Stimulated activated CD4-positive, alpha-beta T cell treated with anti-CD3 and anti-CD28 coated beads, TNF-alpha, amount 100 ng/mL, for 24 hours (primary cell): ENCODE measurements around the gene PPY.
"Not testable (repeated sequence)": the region's sequence is repeated elsewhere in the genome, so short reads cannot be mapped to it uniquely, and the experiment has no call there.

Experiments used
- DNase-seq, 3 experiments: peaks; one replicate each; pipeline ENCODE4 v3.0.0-alpha.2; 2020; ENCODE audit warnings: low read depth in 3 of 3

The PPY gene

DNA sequence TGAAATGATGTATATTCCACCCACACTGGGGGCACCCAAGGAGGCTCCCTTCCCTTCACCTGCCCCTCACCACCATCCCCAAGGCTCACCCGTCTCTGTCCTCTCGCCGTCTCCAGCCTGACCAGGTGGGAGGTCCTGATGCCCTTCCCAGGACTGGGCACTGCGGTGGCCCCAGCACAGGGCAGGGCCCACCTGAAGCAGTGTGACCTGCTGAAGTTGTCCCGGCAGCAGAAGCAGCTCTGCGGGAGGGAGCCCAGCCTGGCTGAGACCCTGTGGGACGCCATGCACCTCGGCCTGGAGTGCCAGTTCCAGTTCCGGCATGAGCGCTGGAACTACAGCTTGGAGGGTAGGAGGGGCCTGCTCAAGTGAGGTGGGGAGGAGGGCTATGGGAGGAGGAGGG, 9.9 kb downstream of the PPY start:
- DNase-seq, result no peak

- DNase-seq, result no peak
These were observed 11.2 kb downstream of the PPY start for GRCh38 chr17:43931062-43931571.

GRCh38 chr17:43928609-43929008, 13.7 kb downstream of the PPY start:
- no peak for DNase-seq

- DNase-seq, result not testable (repeated sequence)
These were observed 14.3 kb downstream of the PPY start for GRCh38 chr17:43927929-43928328.

DNA sequence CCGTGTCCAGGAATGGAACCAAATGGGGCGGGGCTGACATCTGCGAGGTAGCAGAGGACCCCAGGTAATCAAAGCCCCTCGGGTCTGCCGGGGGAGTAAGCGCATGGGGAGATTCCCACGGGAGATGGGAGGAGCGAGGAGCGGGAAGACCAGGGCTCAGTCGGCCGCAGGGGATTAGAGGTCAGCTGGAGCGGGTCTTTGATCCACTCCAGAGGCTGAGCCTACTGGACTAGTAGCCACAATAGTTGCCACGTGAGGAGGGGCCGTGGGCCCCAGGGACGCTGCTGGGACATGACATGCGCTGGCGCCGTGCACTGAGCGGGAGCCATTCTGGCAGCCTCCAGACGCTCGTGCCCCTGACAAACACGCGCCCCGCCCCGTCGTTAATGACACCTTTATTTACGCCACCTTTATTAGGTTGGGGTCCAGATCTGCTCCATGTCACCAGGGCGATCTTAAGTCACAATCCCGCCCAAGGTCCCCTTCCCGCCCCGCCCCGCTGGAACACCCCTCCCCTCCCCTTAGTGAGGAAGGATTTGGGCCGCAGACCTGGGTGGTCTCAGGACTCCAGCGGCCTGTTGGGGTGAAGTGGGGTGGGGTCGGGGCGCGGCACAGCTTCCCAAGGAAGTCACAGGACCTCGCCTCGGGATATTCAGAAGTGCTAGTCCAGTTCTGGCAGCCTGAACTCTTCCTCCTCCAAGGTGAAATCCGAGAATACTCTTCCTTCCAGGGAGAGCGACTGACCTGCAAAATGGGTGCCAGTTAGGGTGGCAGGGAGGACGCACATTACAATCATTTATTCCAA, 15.0 kb downstream of the PPY start:
- no peak for DNase-seq

DNA sequence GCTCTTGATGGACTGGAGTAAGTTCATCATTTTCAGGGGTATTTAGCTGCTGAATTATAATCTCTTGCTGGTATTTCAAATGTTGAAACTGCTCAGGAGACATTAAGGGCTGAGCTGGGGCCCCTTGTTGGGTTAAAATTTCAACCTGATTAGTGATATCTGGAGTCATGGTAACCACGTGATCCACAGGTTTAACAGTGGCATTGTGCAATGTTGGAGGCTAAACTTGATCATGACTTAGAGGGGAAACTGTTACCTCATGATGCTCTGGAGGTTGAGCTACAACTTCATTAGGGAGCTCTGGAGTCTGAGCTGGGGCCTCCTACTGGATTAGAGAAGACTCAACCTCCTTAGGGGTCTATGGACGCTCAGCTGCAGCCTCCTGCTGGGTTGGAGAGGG, 17.7 kb downstream of the PPY start:
- DNase-seq, result no peak

- no peak for DNase-seq
These were observed 21.7 kb downstream of the PPY start for GRCh38 chr17:43920500-43921095.

DNA sequence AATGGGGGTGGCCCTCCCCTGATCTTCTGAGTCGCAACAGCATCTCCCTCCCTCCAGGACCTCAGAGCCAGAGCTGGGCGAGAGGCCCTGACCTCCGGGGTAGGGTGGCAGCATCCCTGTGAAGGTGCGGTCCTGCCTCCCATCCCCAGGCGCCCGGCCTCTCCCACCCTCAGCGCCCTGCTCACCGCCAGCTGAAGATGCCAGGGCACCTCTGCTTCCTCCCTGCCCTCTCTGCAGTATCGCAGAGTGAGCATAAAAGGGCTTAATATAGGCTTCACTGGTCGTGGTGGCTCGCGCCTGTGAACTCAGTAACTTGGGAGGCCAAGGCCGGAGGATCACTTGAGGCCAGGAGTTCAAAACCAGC, 24.3 kb downstream of the PPY start:
- DNase-seq, result no peak

DNA sequence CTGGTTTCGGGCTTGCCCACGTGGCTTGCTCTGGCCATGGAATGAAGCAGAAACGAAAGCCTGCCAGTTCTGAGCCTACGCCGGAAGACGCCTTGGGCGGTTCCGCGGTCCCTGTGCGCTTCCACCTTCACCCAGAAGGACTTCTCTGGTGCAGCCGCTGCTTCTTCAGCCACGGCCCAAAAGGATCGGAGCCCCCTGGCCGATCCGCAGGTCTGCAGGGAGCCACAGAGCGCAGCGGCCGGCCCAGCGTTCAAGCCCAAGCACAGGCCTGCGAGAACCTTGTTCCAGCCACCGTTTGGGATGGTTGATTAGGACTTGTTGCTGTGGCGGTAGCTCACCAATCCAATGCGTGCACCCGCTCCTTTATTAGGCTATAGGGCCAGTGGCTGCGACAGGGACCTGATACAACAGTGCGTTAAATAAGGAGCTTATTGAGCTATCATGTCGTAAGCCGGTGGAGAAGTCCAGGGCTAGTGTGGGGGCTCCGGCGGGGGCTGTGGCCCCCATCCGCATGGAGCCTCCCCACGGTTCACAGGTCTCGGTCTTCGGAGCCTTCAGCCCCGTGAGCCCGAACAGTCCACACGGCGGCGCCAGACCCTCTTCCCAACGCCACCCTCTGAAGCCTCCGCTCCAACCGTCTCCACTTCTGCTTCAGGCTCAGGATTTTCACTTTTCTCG, 24.8 kb downstream of the PPY start:
- peak in 1 of 3 experiments; percentile 44 for DNase-seq

GRCh38 chr17:43917016-43917347, 25.3 kb downstream of the PPY start:
- no peak for DNase-seq

DNA sequence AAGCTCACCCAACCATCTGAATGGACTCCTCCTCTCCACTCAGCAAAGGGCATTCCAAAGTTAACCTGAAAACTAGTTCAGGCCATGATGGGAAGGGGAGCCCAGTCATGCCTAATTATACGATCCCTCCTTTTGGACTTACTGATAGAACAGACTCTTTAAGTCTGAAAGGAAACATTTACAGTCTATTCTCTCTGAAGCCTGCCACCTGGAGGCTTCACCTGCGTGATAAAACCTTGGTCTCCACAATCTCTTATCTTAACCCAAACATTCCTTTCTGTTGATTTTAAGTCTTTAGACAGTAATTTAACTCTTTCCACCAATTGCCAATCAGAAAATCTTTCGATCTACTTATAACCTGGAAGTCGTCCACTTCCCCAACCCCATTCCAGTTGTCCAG, 25.9 kb downstream of the PPY start:
- DNase-seq, result no peak

DNA sequence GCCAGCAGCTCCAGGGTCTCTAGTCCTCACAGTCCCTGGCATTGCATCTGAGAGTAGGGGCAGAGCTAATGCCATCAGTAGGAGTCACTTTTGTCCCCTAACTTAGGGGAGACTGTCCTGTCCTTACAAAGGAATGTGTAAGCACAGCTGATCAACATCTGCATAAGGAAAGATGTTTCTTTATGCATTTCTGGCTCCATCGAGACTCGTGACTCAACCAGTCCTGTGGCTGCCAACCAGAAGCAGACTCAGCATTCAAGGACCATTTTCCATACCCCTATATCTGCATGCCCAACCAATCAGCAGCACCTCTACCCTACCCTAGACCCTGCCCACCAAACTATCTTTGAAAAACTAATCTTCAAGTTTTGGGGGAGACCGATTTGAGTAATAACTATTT, 26.7 kb downstream of the PPY start:
- no peak for DNase-seq

DNA sequence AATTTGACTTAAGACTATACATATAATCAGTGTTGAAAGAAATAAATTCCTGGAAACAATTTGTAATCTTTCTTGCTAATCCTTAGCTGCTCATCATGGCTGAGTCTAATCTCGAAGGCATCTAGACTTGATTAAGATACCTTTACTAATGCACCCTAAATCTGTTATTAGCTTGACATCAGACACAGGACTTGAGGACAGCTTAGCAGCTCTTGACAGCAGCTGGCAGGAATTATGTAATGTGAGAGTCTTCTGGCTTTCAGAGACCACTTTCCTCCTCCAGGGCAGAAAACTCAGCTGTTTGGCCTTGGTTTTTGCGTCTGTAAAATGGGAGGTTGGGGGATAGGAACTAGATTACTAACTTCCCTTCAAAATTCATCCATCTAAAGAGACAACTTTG, 27.8 kb downstream of the PPY start:
- no peak for DNase-seq

GRCh38 chr17:43913584-43913983, 28.7 kb downstream of the PPY start:
- no peak for DNase-seq

GRCh38 chr17:43912635-43913304, 29.5 kb downstream of the PPY start:
- DNase-seq, result no peak

DNA sequence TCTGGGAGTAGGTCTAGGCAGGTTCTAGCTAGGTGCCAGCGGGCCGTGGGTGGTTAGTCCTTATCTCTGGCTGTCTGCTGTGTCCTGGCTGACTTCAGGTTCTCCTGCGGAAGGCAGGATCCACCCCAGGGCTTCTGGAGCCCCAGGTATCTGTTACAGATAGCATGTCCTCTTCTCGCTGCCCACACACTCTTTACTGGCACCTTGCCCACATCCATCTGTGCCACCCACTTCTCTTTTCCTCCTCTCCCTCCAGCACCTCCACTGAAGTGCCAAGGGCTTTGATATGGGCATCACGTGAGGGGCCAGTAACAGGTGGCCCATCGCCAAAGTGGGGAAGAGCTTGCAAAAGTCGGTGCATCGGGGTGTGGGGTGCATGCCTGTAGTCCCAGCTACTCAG, 30.4 kb downstream of the PPY start:
- no peak for DNase-seq

DNA sequence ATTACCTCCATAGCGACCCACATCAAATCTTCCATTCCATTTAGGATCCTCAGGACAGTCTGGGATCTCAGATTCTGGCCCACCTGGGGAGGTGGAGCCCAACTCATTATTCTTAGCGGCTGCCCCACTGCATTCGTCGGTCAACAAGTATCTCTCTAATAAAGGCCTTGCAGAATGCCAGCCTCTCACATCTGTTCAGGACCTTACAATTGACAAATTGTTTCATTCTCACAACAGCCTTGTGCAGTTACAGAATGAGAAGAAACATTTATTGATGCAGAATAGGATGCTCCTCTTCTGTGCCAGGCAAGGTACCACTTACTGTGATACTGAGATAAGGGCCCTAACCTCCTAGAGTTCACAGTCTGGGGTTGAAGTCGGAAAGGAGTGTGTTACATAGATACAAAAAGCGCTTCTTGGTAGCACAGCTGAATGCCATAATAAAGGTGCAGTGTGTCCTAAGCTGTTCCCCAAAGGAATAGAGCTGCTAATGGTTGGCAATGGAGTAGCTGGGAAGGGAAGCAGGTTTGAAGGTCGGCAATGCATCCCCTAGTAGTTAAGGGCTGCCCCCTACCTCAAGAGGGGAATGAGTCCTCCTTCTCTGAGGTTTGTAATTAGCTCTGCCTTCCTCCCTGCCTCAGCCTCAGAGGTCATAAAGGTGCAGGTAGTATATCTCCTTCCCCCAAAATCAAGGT, 32.6 kb downstream of the PPY start:
- no peak for DNase-seq

GRCh38 chr17:43907998-43908721, 34.1 kb downstream of the PPY start:
- DNase-seq, result peak in 2 of 3 experiments; percentile 24 to 55

- peak in 1 of 3 experiments; percentile 55 for DNase-seq
These were observed 34.8 kb downstream of the PPY start, which contains the start of gene MPP2 for GRCh38 chr17:43907425-43907981. Gene MPP2 (minus strand): TSS chr17:43907536. CDS start chr17:43904460, 3,076 bp downstream.

GRCh38 chr17:43906951-43907424, 35.3 kb downstream of the PPY start:
- no peak for DNase-seq
